Measurements from ENCODE around the gene DERL2.
A peak's percentile ranks its signal among the peaks of the same experiment; 100 is the strongest.

The DERL2 gene

GRCh38 chr17:5485270-5486205 is at the start of gene DERL2:
Gene DERL2, minus strand, starts transcription at chr17:5486178. Its CDS starts 17 bp downstream, at chr17:5486161.
- peak; percentile 13 for DNase-seq (ENCODE audit: low read depth)

- no peak for DNase-seq (ENCODE audit: low read depth)
Measured at GRCh38 chr17:5535436-5535835, 49.5 kb upstream of the DERL2 start.

GRCh38 chr17:5533486-5534315 is 47.7 kb upstream of the DERL2 start:
- DNase-seq (ENCODE audit: low read depth) = no peak

GRCh38 chr17:5532581-5532980 is 46.6 kb upstream of the DERL2 start:
- DNase-seq (ENCODE audit: low read depth) = no peak

GRCh38 chr17:5531085-5531418 is 45.1 kb upstream of the DERL2 start:
- no peak for DNase-seq (ENCODE audit: low read depth)

- no peak for DNase-seq (ENCODE audit: low read depth)
Measured at GRCh38 chr17:5530265-5531084, 44.5 kb upstream of the DERL2 start.

GRCh38 chr17:5527601-5528250 is 41.7 kb upstream of the DERL2 start:
- no peak for DNase-seq (ENCODE audit: low read depth)

- peak; percentile 93 for DNase-seq (ENCODE audit: low read depth)
Measured at GRCh38 chr17:5526821-5527598, 41.0 kb upstream of the DERL2 start.

GRCh38 chr17:5523249-5523648 is 37.3 kb upstream of the DERL2 start:
- no peak for DNase-seq (ENCODE audit: low read depth)

- DNase-seq (ENCODE audit: low read depth) = no peak
Measured at GRCh38 chr17:5522476-5522875, 36.5 kb upstream of the DERL2 start.

- DNase-seq (ENCODE audit: low read depth) = peak; percentile 88
Measured at GRCh38 chr17:5516060-5516792, 30.2 kb upstream of the DERL2 start.

GRCh38 chr17:5514976-5515375 is 29.0 kb upstream of the DERL2 start:
- no peak for DNase-seq (ENCODE audit: low read depth)

- no peak for DNase-seq (ENCODE audit: low read depth)
Measured at GRCh38 chr17:5513628-5514027, 27.6 kb upstream of the DERL2 start.

GRCh38 chr17:5511401-5512225 is 25.6 kb upstream of the DERL2 start:
- DNase-seq (ENCODE audit: low read depth) = no peak

GRCh38 chr17:5510771-5511170 is 24.8 kb upstream of the DERL2 start:
- no peak for DNase-seq (ENCODE audit: low read depth)

- DNase-seq (ENCODE audit: low read depth) = no peak
Measured at GRCh38 chr17:5509482-5509881, 23.5 kb upstream of the DERL2 start.

- peak; percentile 20 for DNase-seq (ENCODE audit: low read depth)
Measured at GRCh38 chr17:5508810-5509209, 22.8 kb upstream of the DERL2 start.

GRCh38 chr17:5506307-5506706 is 20.3 kb upstream of the DERL2 start:
- no peak for DNase-seq (ENCODE audit: low read depth)

GRCh38 chr17:5502552-5502951 is 16.6 kb upstream of the DERL2 start:
- no peak for DNase-seq (ENCODE audit: low read depth)
